GM23338 (cell line): ENCODE measurements around the gene MAD2L2. TPM values are rescaled to one million over a fixed set of nuclear protein-coding genes. Genes with fewer than 3 reads are reported as not detected.

Source experiments
- ATAC-seq: fragments of 200-7000 bp; cut with Tn5 transposase; 3 replicates; pipeline ENCODE4 v1.9.1; 2020
- DNase-seq: peaks from one replicate; pipeline ENCODE4 v3.0.0-alpha.2; 2015; ENCODE audit warnings: low spot score
- H2AFZ ChIP-seq: fragments of 200-600 bp; sonication (generic); 2 replicates; pipeline ENCODE4 v1.8.0; 2016; ENCODE audit warnings: antibody characterized with exemption, mild to moderate bottlenecking, moderate library complexity
- H3F3A ChIP-seq: fragments of 200-600 bp; sonication (generic); replicated peaks from 2 replicates; pipeline ENCODE4 v1.8.0; 2017; ENCODE audit warnings: antibody characterized with exemption, mixed run types, low read depth
- H3K27ac ChIP-seq: fragments of 200-600 bp; sonication (generic); 2 replicates; pipeline ENCODE4 v1.6.1; 2016; ENCODE audit warnings: low read depth
- H3K27me3 ChIP-seq: fragments of 200-600 bp; sonication (generic); 2 replicates; pipeline ENCODE4 v1.8.0; 2016; ENCODE audit warnings: mild to moderate bottlenecking, mixed run types, moderate library complexity; ENCODE audit not compliant: insufficient read depth
- H3K36me3 ChIP-seq: fragments of 200-600 bp; sonication (generic); 2 replicates; pipeline ENCODE4 v1.8.0; 2016; ENCODE audit warnings: mild to moderate bottlenecking; ENCODE audit not compliant: insufficient read depth
- H3K4me1 ChIP-seq: fragments of 200-600 bp; sonication (generic); 2 replicates; pipeline ENCODE4 v1.8.0; 2016; ENCODE audit warnings: mild to moderate bottlenecking, moderate library complexity; ENCODE audit not compliant: insufficient read depth
- H3K4me2 ChIP-seq: fragments of 200-600 bp; sonication (generic); 2 replicates; pipeline ENCODE4 v1.7.1; 2017; ENCODE audit warnings: mixed run types
- H3K4me3 ChIP-seq: fragments of 200-600 bp; sonication (generic); 2 replicates; pipeline ENCODE4 v1.6.1; 2016; ENCODE audit warnings: mixed run types
- H3K79me2 ChIP-seq: fragments of 200-600 bp; sonication (generic); replicated peaks from 2 replicates; pipeline ENCODE4 v1.8.0; 2017; ENCODE audit warnings: mild to moderate bottlenecking; ENCODE audit not compliant: insufficient read depth
- H3K9me2 ChIP-seq: fragments of 200-600 bp; sonication (generic); 2 replicates; pipeline ENCODE4 v1.8.0; 2017; ENCODE audit not compliant: insufficient read depth
- H4K20me1 ChIP-seq: fragments of 200-600 bp; sonication (generic); replicated peaks from 2 replicates; pipeline ENCODE4 v1.8.0; 2017; ENCODE audit warnings: mild to moderate bottlenecking; ENCODE audit not compliant: insufficient read depth
- H3K27ac Mint-ChIP-seq: 2 replicates; pipeline ENCODE4 v1.8.0; 2020; ENCODE audit warnings: inconsistent platforms, mild to moderate bottlenecking, moderate library complexity, mixed read lengths
- H3K27me3 Mint-ChIP-seq: 3 replicates; pipeline ENCODE4 v1.8.0; 2022; ENCODE audit warnings: low read depth, mild to moderate bottlenecking, moderate library complexity, mixed read lengths, inconsistent platforms; ENCODE audit not compliant: insufficient read depth, poor library complexity
- H3K36me3 Mint-ChIP-seq: 3 replicates; pipeline ENCODE4 v1.8.0; 2021; ENCODE audit warnings: low read depth, mild to moderate bottlenecking, inconsistent platforms, moderate library complexity, mixed read lengths
- H3K4me1 Mint-ChIP-seq: 3 replicates; pipeline ENCODE4 v1.8.0; 2020; ENCODE audit warnings: mild to moderate bottlenecking, inconsistent platforms, mixed read lengths
- H3K4me3 Mint-ChIP-seq: 3 replicates; pipeline ENCODE4 v1.8.0; 2021; ENCODE audit warnings: moderate library complexity, mild to moderate bottlenecking, inconsistent platforms, mixed read lengths
- H3K9me3 Mint-ChIP-seq: 3 replicates; pipeline ENCODE4 v1.8.0; 2020; ENCODE audit warnings: moderate library complexity, mild to moderate bottlenecking, inconsistent platforms, mixed read lengths
- JUNB ChIP-seq: IDR thresholded peaks from one replicate; pipeline ENCODE4 v1.6.1; 2016; ENCODE audit warnings: antibody characterized with exemption; ENCODE audit not compliant: unreplicated experiment
- NANOG ChIP-seq: IDR thresholded peaks from 2 replicates; pipeline ENCODE4 v1.6.1; 2016; ENCODE audit warnings: antibody characterized with exemption, borderline replicate concordance
- POLR2AphosphoS5 ChIP-seq: IDR thresholded peaks from 2 replicates; pipeline ENCODE4 v1.6.1; 2016; ENCODE audit warnings: antibody characterized with exemption, low read depth
- ZNF331 ChIP-seq: fragments of 250-450 bp; sonication (Bioruptor Pico); IDR thresholded peaks from 2 replicates; pipeline ENCODE4 v1.5.0; 2020; ENCODE audit warnings: low read depth, mild to moderate bottlenecking, moderate library complexity
- polyA plus RNA-seq: library from polyadenylated mRNA; unstranded; fragments of >200 nt; fragmentation: Nextera tagmentation; extraction: Ambion mirVana; gene quantifications from 2 replicates; pipeline ENCODE4 v1.2.1, GENCODE V29; 2016
- total RNA-seq: library from RNA; depleted of rRNA; stranded (reverse); fragments of >200 nt; shearing (Covaris generic); gene quantifications from 2 replicates; pipeline ENCODE4 v1.2.3, GENCODE V29; 2014
- TF ChIP-seq, protein P1 (sequence below), 2 experiments: fragments of 200-600 bp in 1 of 2; sonication (generic) in 1 of 2; conservative IDR thresholded peaks; 2 replicates each; pipeline versions ENCODE4 v1.5.1 to v1.6.1; 2016 to 2017; ENCODE audit warnings: antibody characterized with exemption in 2 of 2, low read depth in 2 of 2, mild to moderate bottlenecking in 2 of 2, moderate library complexity in 1 of 2
- TF ChIP-seq, protein P2 (sequence below): IDR thresholded peaks from one replicate; pipeline ENCODE4 v1.6.1; 2018; ENCODE audit warnings: antibody characterized with exemption; ENCODE audit not compliant: unreplicated experiment

The MAD2L2 gene
- total and polyA plus RNA-seq, 2 experiments from 2014 or later = 498 to 552 TPM

DNA sequence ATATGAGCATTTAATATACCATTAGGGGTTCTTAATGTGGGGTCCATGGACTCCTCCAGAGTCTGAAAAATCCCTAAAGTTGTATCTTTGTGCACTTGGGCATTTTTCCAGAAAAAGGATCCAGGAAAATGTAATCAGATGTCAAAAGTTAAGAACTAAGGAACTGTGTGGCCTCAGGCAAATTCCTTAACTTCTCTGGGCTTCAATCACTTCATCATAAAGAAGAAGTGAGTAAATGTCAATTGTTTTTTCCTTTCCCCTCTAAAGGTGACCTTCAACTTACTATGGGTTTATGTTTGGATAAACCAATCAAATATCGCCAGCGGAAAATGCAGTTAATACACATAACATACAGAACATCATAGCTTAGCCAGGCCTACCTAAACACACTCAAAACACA lies 2.5 kb downstream of the MAD2L2 start:
- Histone ChIP-seq H3K4me2 (peak overlapping the region; percentile 32), H3K9me2 (no peaks in the 10 kb centered on the region), H3K27me3 (no peaks in the 10 kb centered on the region), H3K27ac (0 out of 2 replicates have a peak overlapping the region, but pooled peaks have one; percentile 5), H3K4me3 (no peak overlapping the region), H3F3A (peaks cover 34% of the 10 kb centered on the region), H3K79me2 (peaks cover 44% of the 10 kb centered on the region), H4K20me1 (peaks cover 34% of the 10 kb centered on the region), H3K36me3 (peaks cover 39% of the 10 kb centered on the region), H2AFZ (no peak overlapping the region), H3K4me1 (peaks cover 25% of the 10 kb centered on the region)
- DNase-seq (no peak), ATAC-seq (no peak)
- TF ChIP-seq, protein P1, sequence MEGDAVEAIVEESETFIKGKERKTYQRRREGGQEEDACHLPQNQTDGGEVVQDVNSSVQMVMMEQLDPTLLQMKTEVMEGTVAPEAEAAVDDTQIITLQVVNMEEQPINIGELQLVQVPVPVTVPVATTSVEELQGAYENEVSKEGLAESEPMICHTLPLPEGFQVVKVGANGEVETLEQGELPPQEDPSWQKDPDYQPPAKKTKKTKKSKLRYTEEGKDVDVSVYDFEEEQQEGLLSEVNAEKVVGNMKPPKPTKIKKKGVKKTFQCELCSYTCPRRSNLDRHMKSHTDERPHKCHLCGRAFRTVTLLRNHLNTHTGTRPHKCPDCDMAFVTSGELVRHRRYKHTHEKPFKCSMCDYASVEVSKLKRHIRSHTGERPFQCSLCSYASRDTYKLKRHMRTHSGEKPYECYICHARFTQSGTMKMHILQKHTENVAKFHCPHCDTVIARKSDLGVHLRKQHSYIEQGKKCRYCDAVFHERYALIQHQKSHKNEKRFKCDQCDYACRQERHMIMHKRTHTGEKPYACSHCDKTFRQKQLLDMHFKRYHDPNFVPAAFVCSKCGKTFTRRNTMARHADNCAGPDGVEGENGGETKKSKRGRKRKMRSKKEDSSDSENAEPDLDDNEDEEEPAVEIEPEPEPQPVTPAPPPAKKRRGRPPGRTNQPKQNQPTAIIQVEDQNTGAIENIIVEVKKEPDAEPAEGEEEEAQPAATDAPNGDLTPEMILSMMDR (conservative IDR thresholded peaks at IDR 0.05; ENCODE audit: low read depth in 2 of 2) = no peak
- TF ChIP-seq NANOG = no peak
- TF ChIP-seq POLR2AphosphoS5 = no peak
- no peak for TF ChIP-seq ZNF331 (CRISPR knock-in tag)
- peaks cover 35% of the 10 kb centered on the region for H3K4me1 Mint-ChIP-seq
- peaks cover 68% of the 10 kb centered on the region for H3K36me3 Mint-ChIP-seq
- peaks cover 19% of the 10 kb centered on the region for H3K27me3 Mint-ChIP-seq
- peak overlapping the region; percentile 50; the same call in 2 of the 3 replicates for H3K4me3 Mint-ChIP-seq
- no peaks in the 10 kb centered on the region; the same call in 2 of the 3 replicates for H3K9me3 Mint-ChIP-seq
- H3K27ac Mint-ChIP-seq = peak overlapping the region; percentile 76

DNA sequence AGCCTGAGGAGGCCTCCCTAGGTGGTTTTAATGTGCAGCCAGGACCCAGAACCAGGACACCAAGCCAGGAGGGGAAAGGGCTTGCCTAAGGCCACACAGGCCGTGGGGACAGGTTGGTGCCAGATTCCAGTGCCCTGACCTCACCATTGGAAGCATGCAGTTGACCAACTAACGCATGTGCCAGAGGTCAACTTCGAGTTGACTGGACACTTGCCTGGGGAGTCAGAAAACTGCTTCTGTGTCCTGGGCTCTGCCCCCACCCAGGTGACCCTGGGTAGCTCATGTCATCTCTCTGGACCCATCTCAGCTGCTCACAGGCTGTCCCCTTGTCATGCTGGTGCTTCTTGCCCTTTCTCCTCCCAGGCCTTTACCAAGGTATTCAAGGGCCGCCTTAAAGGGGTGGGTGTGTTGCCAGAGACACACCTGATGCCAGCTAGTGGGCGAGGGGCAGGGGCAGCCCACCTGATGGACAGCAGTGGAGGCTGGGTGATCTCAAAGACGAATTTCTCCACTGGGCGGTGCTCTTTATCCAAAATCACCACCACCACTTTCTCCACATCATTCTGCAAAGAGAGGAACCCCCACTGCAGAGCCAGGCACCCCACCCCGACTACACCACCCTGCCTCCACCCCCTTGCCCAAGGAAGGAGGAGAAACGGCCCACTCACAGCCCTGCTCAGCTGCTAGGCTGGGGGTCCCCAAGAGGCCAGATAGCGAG lies 4.4 kb downstream of the MAD2L2 start:
- H3K9me3 Mint-ChIP-seq = no peaks in the 10 kb centered on the region; the same call in 2 of the 3 replicates
- Histone ChIP-seq H2AFZ (no peak overlapping the region), H3K4me2 (no peak overlapping the region), H3K27ac (no peak overlapping the region), H3K4me3 (no peak overlapping the region), H3F3A (peaks cover 31% of the 10 kb centered on the region), H3K79me2 (peaks cover 40% of the 10 kb centered on the region), H3K9me2 (no peaks in the 10 kb centered on the region), H3K4me1 (peaks cover 18% of the 10 kb centered on the region; the same call in 1 of the 2 replicates), H4K20me1 (peaks cover 34% of the 10 kb centered on the region), H3K36me3 (peaks cover 39% of the 10 kb centered on the region), H3K27me3 (no peaks in the 10 kb centered on the region)
- ATAC-seq (no peak), DNase-seq (no peak)
- peaks cover 22% of the 10 kb centered on the region for H3K4me1 Mint-ChIP-seq
- H3K36me3 Mint-ChIP-seq = peaks cover 86% of the 10 kb centered on the region
- TF ChIP-seq, protein P1 (conservative IDR thresholded peaks at IDR 0.05; ENCODE audit: low read depth in 2 of 2) = peak; percentile 13 to 45; a peak in 2 of 4 replicates
- TF ChIP-seq, protein P2, sequence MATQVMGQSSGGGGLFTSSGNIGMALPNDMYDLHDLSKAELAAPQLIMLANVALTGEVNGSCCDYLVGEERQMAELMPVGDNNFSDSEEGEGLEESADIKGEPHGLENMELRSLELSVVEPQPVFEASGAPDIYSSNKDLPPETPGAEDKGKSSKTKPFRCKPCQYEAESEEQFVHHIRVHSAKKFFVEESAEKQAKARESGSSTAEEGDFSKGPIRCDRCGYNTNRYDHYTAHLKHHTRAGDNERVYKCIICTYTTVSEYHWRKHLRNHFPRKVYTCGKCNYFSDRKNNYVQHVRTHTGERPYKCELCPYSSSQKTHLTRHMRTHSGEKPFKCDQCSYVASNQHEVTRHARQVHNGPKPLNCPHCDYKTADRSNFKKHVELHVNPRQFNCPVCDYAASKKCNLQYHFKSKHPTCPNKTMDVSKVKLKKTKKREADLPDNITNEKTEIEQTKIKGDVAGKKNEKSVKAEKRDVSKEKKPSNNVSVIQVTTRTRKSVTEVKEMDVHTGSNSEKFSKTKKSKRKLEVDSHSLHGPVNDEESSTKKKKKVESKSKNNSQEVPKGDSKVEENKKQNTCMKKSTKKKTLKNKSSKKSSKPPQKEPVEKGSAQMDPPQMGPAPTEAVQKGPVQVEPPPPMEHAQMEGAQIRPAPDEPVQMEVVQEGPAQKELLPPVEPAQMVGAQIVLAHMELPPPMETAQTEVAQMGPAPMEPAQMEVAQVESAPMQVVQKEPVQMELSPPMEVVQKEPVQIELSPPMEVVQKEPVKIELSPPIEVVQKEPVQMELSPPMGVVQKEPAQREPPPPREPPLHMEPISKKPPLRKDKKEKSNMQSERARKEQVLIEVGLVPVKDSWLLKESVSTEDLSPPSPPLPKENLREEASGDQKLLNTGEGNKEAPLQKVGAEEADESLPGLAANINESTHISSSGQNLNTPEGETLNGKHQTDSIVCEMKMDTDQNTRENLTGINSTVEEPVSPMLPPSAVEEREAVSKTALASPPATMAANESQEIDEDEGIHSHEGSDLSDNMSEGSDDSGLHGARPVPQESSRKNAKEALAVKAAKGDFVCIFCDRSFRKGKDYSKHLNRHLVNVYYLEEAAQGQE = no peak
- TF ChIP-seq ZNF331 (CRISPR knock-in tag) (no peak), JUNB (no peak)
- H3K4me3 Mint-ChIP-seq = no peak overlapping the region
- peaks cover 27% of the 10 kb centered on the region for H3K27me3 Mint-ChIP-seq
- H3K27ac Mint-ChIP-seq = no peak overlapping the region
